RWPE2 (cell line): Measurements from ENCODE around the gene SERTAD2.

ENCODE experiments used
- ATAC-seq: fragments of 200-7000 bp; cut with Tn5 transposase; 3 replicates; pipeline ENCODE4 v1.9.1; 2021; ENCODE audit warnings: low read depth
- DNase-seq: peaks from one replicate; pipeline ENCODE4 v3.0.0-alpha.2; 2020; ENCODE audit warnings: low spot score
- H3K27ac ChIP-seq: fragments of 450-650 bp; 2 replicates; pipeline ENCODE4 v1.5.1; 2017; ENCODE audit warnings: mild to moderate bottlenecking; ENCODE audit not compliant: poor library complexity, severe bottlenecking
- H3K27me3 ChIP-seq: fragments of 250-450 bp; sonication (Bioruptor Pico); 2 replicates; pipeline ENCODE4 v1.5.1; 2021; ENCODE audit warnings: mild to moderate bottlenecking, moderate library complexity; ENCODE audit not compliant: insufficient read depth, poor library complexity, severe bottlenecking
- H3K36me3 ChIP-seq: fragments of 250-450 bp; sonication (Bioruptor Pico); 2 replicates; pipeline ENCODE4 v1.5.1; 2020; ENCODE audit warnings: low read depth, mild to moderate bottlenecking, moderate library complexity
- H3K4me1 ChIP-seq: fragments of 250-450 bp; sonication (Bioruptor Pico); 2 replicates; pipeline ENCODE4 v1.5.1; 2021; ENCODE audit warnings: mild to moderate bottlenecking, moderate library complexity; ENCODE audit not compliant: insufficient read depth, poor library complexity, severe bottlenecking
- H3K4me3 ChIP-seq: fragments of 250-450 bp; sonication (Bioruptor Pico); 2 replicates; pipeline ENCODE4 v1.5.1; 2021; ENCODE audit warnings: mild to moderate bottlenecking, moderate library complexity; ENCODE audit not compliant: severe bottlenecking
- H3K9me3 ChIP-seq: fragments of 250-450 bp; sonication (Bioruptor Pico); 2 replicates; pipeline ENCODE4 v1.5.1; 2021; ENCODE audit warnings: mild to moderate bottlenecking, moderate library complexity; ENCODE audit not compliant: severe bottlenecking
- TF ChIP-seq, protein P1 (sequence below): fragments of 450-650 bp; IDR thresholded peaks from one replicate; pipeline ENCODE4 v1.5.1; 2017; ENCODE audit warnings: mild to moderate bottlenecking, moderate library complexity; ENCODE audit not compliant: poor library complexity, severe bottlenecking

Gene SERTAD2

GRCh38 chr2:64666810-64667438 lies 13.2 kb upstream of the SERTAD2 start:
- Histone ChIP-seq H3K4me1 (peaks cover 6% of the 10 kb centered on the region), H3K27me3 (no peaks in the 10 kb centered on the region), H3K9me3 (no peaks in the 10 kb centered on the region), H3K4me3 (no peak overlapping the region), H3K27ac (no peak overlapping the region), H3K36me3 (no peaks in the 10 kb centered on the region)
- no peak for DNase-seq
- ATAC-seq = no peak
- TF ChIP-seq, protein P1, sequence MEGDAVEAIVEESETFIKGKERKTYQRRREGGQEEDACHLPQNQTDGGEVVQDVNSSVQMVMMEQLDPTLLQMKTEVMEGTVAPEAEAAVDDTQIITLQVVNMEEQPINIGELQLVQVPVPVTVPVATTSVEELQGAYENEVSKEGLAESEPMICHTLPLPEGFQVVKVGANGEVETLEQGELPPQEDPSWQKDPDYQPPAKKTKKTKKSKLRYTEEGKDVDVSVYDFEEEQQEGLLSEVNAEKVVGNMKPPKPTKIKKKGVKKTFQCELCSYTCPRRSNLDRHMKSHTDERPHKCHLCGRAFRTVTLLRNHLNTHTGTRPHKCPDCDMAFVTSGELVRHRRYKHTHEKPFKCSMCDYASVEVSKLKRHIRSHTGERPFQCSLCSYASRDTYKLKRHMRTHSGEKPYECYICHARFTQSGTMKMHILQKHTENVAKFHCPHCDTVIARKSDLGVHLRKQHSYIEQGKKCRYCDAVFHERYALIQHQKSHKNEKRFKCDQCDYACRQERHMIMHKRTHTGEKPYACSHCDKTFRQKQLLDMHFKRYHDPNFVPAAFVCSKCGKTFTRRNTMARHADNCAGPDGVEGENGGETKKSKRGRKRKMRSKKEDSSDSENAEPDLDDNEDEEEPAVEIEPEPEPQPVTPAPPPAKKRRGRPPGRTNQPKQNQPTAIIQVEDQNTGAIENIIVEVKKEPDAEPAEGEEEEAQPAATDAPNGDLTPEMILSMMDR = no peak

GRCh38 chr2:64665709-64666108 lies 12.0 kb upstream of the SERTAD2 start:
- H3K4me1 ChIP-seq = peaks cover 12% of the 10 kb centered on the region
- no peak overlapping the region for H3K27ac ChIP-seq
- TF ChIP-seq, protein P1 = no peak
- no peaks in the 10 kb centered on the region for H3K27me3 ChIP-seq
- DNase-seq = no peak
- H3K36me3 ChIP-seq = no peaks in the 10 kb centered on the region
- no peak for ATAC-seq
- no peak overlapping the region for H3K4me3 ChIP-seq
- no peaks in the 10 kb centered on the region for H3K9me3 ChIP-seq

DNA sequence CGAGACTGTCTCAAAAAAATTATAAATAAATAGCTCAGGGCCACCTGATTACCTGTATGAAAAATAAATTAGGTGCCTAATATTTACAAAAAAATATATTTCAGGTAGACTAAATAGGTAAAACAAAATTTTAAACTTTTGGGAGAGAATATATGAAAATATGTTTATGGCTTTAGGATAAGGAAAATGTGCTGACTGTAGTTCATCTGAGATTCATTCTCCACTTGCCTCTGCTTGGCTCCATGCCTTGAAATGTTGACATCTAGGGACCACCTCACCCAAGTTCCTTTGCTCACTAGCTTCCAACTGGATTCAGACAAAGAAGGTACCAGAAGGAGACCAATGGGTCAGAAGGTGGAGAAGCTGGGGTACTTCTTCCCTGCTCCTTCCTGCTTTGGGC lies 9.7 kb upstream of the SERTAD2 start:
- Histone ChIP-seq H3K4me3 (no peak overlapping the region), H3K36me3 (no peaks in the 10 kb centered on the region), H3K4me1 (peaks cover 12% of the 10 kb centered on the region), H3K9me3 (no peaks in the 10 kb centered on the region), H3K27me3 (no peaks in the 10 kb centered on the region), H3K27ac (no peak overlapping the region)
- TF ChIP-seq, protein P1 = no peak
- ATAC-seq (no peak), DNase-seq (no peak)

GRCh38 chr2:64661741-64662169 lies 8.0 kb upstream of the SERTAD2 start:
- ATAC-seq (peak; percentile 75), DNase-seq (no peak)
- H3K4me3 ChIP-seq = no peak overlapping the region
- H3K36me3 ChIP-seq = no peaks in the 10 kb centered on the region
- H3K4me1 ChIP-seq = peaks cover 12% of the 10 kb centered on the region
- no peaks in the 10 kb centered on the region for H3K9me3 ChIP-seq
- no peak overlapping the region for H3K27ac ChIP-seq
- no peaks in the 10 kb centered on the region for H3K27me3 ChIP-seq
- TF ChIP-seq, protein P1 = peak; percentile 36

DNA sequence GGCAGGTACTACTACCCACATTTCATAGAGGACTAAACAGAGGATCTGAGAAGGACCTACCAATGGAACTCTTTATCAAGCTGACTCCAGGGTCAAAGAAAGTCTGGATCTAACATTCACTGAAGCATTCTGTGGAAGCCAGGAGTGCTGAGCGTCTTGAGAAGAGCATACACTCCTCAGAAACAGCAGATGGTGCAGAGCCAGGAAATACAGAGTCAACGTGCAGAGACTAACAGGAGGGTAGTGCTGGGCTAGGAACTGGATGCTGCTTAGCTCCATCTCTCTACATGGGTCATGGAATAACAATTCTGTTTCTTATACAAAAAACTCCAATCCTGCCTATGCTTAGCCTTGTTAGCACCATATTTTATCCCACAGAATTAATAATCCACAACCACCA lies 5.5 kb upstream of the SERTAD2 start:
- TF ChIP-seq, protein P1 = no peak
- Histone ChIP-seq H3K27ac (no peak overlapping the region), H3K9me3 (no peaks in the 10 kb centered on the region), H3K4me1 (peaks cover 21% of the 10 kb centered on the region), H3K4me3 (no peak overlapping the region), H3K36me3 (no peaks in the 10 kb centered on the region), H3K27me3 (no peaks in the 10 kb centered on the region)
- no peak for DNase-seq
- ATAC-seq = no peak
